K562 (cell line): ENCODE data around the gene LILRA5. TPM values are rescaled to one million over a fixed set of nuclear protein-coding genes. Genes with fewer than 3 reads are reported as not detected.

Source experiments
- ATAC-seq: fragments of 200-7000 bp; cut with Tn5 transposase; 3 replicates; pipeline ENCODE4 v1.9.1; 2020; ENCODE audit warnings: moderate library complexity
- BruUV-seq: library from RNA; stranded (reverse); fragments of 400-500 nt; replicated peaks from 2 replicates; lab custom pipeline; 2021; lab: Mats Ljungman, UMichigan
- CTCF ChIA-PET: fragments of 300-600 bp; formaldehyde crosslinking; extraction: SDS; loops from one replicate; lab custom pipeline; 2021; ENCODE audit warnings: low intra/inter-chr PET ratio; lab: Yijun Ruan, JAX
- POLR2A ChIA-PET: fragments of 300-600, 350-650 bp; sonication (Branson Sonifier 250); formaldehyde crosslinking; extraction: SDS; loops from one replicate; lab custom pipeline; 2021; ENCODE audit warnings: antibody characterized with exemption, inconsistent platforms; lab: Yijun Ruan, JAX
- DNase-seq, 4 experiments: peaks; one replicate each; pipeline versions ENCODE4 v3.0.0 to v3.0.0-alpha.2; 2011 to 2018; ENCODE audit warnings: low spot score in 3 of 4, mixed read lengths in 3 of 4; ENCODE audit errors: extremely low read depth in 1 of 4
- FAIRE-seq: peaks from 2 replicates; lab custom pipeline; 2011; peaks lifted over from hg19 to GRCh38; lab: Jason Lieb, UNC
- H2AFZ ChIP-seq: 2 replicates; pipeline ENCODE4 v1.6.0; 2011; ENCODE audit warnings: low read depth, low read length, control low read depth, inconsistent platforms
- H3K27ac ChIP-seq: fragments of 200-600 bp; 3 replicates; pipeline ENCODE4 v1.8.0; 2011; ENCODE audit warnings: low read depth, mild to moderate bottlenecking, control low read depth, inconsistent platforms, low read length, moderate library complexity, mixed read lengths; ENCODE audit errors: extremely low read depth
- H3K27me3 ChIP-seq, 2 experiments: fragments of 300-600 bp in 1 of 2; 2 replicates in 1 of 2; 3 replicates in 1 of 2; pipeline versions ENCODE4 v1.6.0 to v1.8.0; 2011; ENCODE audit warnings: inconsistent platforms in 2 of 2, low read length in 2 of 2, mild to moderate bottlenecking in 1 of 2, mixed read lengths in 1 of 2, moderate library complexity in 1 of 2; ENCODE audit not compliant: control insufficient read depth in 2 of 2, insufficient read depth in 2 of 2
- H3K36me3 ChIP-seq: fragments of 300-600 bp; 3 replicates; pipeline ENCODE4 v1.8.0; 2011; ENCODE audit warnings: mild to moderate bottlenecking, low read length, inconsistent platforms; ENCODE audit not compliant: control insufficient read depth, insufficient read depth
- H3K4me1 ChIP-seq, 2 experiments: fragments of 200-600 bp in 1 of 2; replicated peaks in 1 of 2; 2 replicates in 1 of 2; 3 replicates in 1 of 2; pipeline versions ENCODE4 v1.5.1 to v1.8.0; 2011; ENCODE audit warnings: inconsistent platforms in 2 of 2, low read length in 2 of 2, mild to moderate bottlenecking in 1 of 2, mixed read lengths in 1 of 2, moderate library complexity in 1 of 2; ENCODE audit not compliant: control insufficient read depth in 2 of 2, insufficient read depth in 2 of 2
- H3K4me2 ChIP-seq: 2 replicates; pipeline ENCODE4 v1.6.1; 2011; ENCODE audit warnings: low read length, control low read depth, inconsistent platforms, mixed read lengths; ENCODE audit not compliant: insufficient read depth
- H3K4me3 ChIP-seq: fragments of 200-600 bp; sonication (generic), shearing (Covaris generic); 2 replicates; pipeline ENCODE4 v1.5.1; 2016; ENCODE audit warnings: control low read depth, inconsistent platforms
- H3K79me2 ChIP-seq: fragments of 200-600 bp; 3 replicates; pipeline ENCODE4 v1.8.0; 2011; ENCODE audit warnings: low read length, inconsistent platforms; ENCODE audit not compliant: control insufficient read depth, insufficient read depth
- H3K9ac ChIP-seq, 2 experiments: 2 replicates each; pipeline versions ENCODE4 v1.6.0 to v1.6.1; 2011; ENCODE audit warnings: low read depth in 2 of 2, low read length in 2 of 2, control low read depth in 1 of 2, inconsistent platforms in 1 of 2, mild to moderate bottlenecking in 1 of 2, mixed read lengths in 1 of 2; ENCODE audit not compliant: insufficient read depth in 1 of 2
- H3K9me1 ChIP-seq: one replicate; pipeline ENCODE4 v1.6.0; 2011; ENCODE audit warnings: inconsistent platforms, mild to moderate bottlenecking, low read length, moderate library complexity; ENCODE audit not compliant: control insufficient read depth, insufficient read depth
- H3K9me3 ChIP-seq: replicated peaks from 2 replicates; pipeline ENCODE4 v1.5.1; 2011; ENCODE audit warnings: low read depth, low read length, inconsistent platforms; ENCODE audit not compliant: control insufficient read depth, insufficient read depth
- H4K20me1 ChIP-seq: replicated peaks from 2 replicates; pipeline ENCODE4 v1.6.1; 2011; ENCODE audit warnings: low read length, inconsistent platforms, mixed read lengths; ENCODE audit not compliant: control insufficient read depth, insufficient read depth
- RBM15 ChIP-seq: fragments of 200-400 bp; formaldehyde crosslinking; IDR thresholded peaks from 2 replicates; pipeline ENCODE4 v1.6.1; 2018; ENCODE audit warnings: mild to moderate bottlenecking, low read length, moderate library complexity; ENCODE audit not compliant: insufficient read depth
- STAT5A ChIP-seq: IDR thresholded peaks from 2 replicates; pipeline ENCODE4 v1.6.1; 2012; ENCODE audit warnings: low read length, inconsistent platforms, borderline replicate concordance
- WGBS: fragments of 100-300 bp; shearing (Covaris generic); methylation state at CpG from one replicate; pipeline ENCODE4 v1.1.6; 2016; ENCODE audit warnings: low coverage, mixed read lengths; ENCODE audit not compliant: insufficient coverage; ENCODE audit errors: missing lambda C conversion rate; 5-methylcytosine and 5-hydroxymethylcytosine counted together
- in situ Hi-C: fragments of 300-500 bp; cut with MboI; formaldehyde crosslinking; loops from 4 replicates; pipeline ENCODE4 v1.15.0; 2018; ENCODE audit warnings: inconsistent platforms, mixed read lengths
- intact Hi-C: fragments of 100-400 bp; cut with micrococcal nuclease; formaldehyde crosslinking; loops from 2 replicates; pipeline ENCODE4 v1.14.2; 2022
- polyA plus RNA-seq, 8 experiments: library from polyadenylated mRNA; depleted of rRNA in 4 of 8; stranded (reverse) in 5 of 8; unstranded in 3 of 8; fragments of >200 nt; fragmentation: Nextera tagmentation in 2 of 8; fragmentation: Illumina TruSeq in 1 of 8; extraction: Ambion mirVana in 2 of 8; extraction: Trizol in 1 of 8; gene quantifications; 2 replicates each; pipeline versions ENCODE4 v1.2.1 to v1.2.3, GENCODE V29; 2011 to 2014; ENCODE audit warnings: inconsistent platforms in 1 of 8, missing spikeins in 1 of 8
- total RNA-seq, 7 experiments: library from RNA; depleted of rRNA in 6 of 7; stranded (reverse); fragments of >200 nt in 6 of 7; fragmentation: Illumina TruSeq in 2 of 7; extraction: Trizol in 2 of 7; gene quantifications; 2 replicates each; pipeline versions ENCODE4 v1.2.1 to v1.2.3, GENCODE V29; 2011 to 2021; ENCODE audit warnings: low replicate concordance in 1 of 7
- TF ChIP-seq, protein P1 (sequence below): fragments of 250-450 bp; sonication (Bioruptor Pico); IDR thresholded peaks from 2 replicates; pipeline ENCODE4 v1.4.0; 2020
- TF ChIP-seq, protein P2 (sequence below): fragments of 250-450 bp; sonication (Bioruptor Pico); IDR thresholded peaks from 2 replicates; pipeline ENCODE4 v1.8.0; 2022; ENCODE audit warnings: inconsistent platforms
- TF ChIP-seq, protein P3 (sequence below): IDR thresholded peaks from 3 replicates; pipeline ENCODE4 v1.6.1; 2011; ENCODE audit warnings: borderline replicate concordance, mild to moderate bottlenecking, moderate library complexity; ENCODE audit not compliant: insufficient read length; ENCODE audit errors: extremely low read depth
- TF ChIP-seq, protein P4 (sequence below): fragments of 250-450 bp; sonication (Bioruptor Pico); IDR thresholded peaks from 2 replicates; pipeline ENCODE4 v1.4.0; 2020; ENCODE audit warnings: mild to moderate bottlenecking, moderate library complexity

The LILRA5 gene
- total and polyA plus RNA-seq, 9 of the 15 experiments (the other 6 are each of a cell fraction or from before 2014, with no cell fraction given) = not detected

DNA sequence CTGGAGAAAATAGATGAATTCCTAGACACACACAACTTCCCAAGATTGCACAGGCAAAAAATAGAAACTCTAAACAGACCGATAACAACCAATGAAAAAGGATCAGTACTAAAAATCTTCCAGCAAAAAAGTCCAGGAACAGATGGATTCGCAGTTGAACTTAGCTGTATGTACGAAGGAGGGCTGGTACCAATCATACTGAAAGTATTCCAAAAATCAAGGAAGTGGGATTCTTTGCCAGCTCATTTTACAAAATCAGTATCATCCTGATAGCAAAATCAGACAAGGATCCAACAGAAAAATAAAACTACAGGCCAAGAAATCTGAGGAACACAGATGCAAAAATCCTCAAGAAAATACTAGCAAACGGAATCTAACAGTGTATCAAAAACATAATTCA is 25.5 kb downstream of the LILRA5 start:
- Histone ChIP-seq H4K20me1 (no peaks in the 10 kb centered on the region), H3K4me1 (no peaks in the 10 kb centered on the region), H3K36me3 (no peaks in the 10 kb centered on the region), H3K79me2 (no peaks in the 10 kb centered on the region), H3K27me3 (peaks cover 15 to 41% of the 10 kb centered on the region in 2 experiments; a peak in 4 of 5 replicates), H3K9me3 (no peaks in the 10 kb centered on the region), H3K4me2 (no peak overlapping the region), H3K9ac (no peak overlapping the region), H3K9me1 (no peaks in the 10 kb centered on the region), H3K27ac (no peak overlapping the region), H2AFZ (no peak overlapping the region), H3K4me3 (no peak overlapping the region)
- WGBS = 0% methylated on average over 4 of the region's 4 CpGs
- intact Hi-C loops (no loop called here), in situ Hi-C loops (no loop called here)
- no peak for FAIRE-seq
- no peak for DNase-seq
- POLR2A ChIA-PET = no interaction called here
- no TSS peak for BruUV-seq
- ATAC-seq = no peak
- CTCF ChIA-PET = no interaction called here
- TF ChIP-seq, protein P1, sequence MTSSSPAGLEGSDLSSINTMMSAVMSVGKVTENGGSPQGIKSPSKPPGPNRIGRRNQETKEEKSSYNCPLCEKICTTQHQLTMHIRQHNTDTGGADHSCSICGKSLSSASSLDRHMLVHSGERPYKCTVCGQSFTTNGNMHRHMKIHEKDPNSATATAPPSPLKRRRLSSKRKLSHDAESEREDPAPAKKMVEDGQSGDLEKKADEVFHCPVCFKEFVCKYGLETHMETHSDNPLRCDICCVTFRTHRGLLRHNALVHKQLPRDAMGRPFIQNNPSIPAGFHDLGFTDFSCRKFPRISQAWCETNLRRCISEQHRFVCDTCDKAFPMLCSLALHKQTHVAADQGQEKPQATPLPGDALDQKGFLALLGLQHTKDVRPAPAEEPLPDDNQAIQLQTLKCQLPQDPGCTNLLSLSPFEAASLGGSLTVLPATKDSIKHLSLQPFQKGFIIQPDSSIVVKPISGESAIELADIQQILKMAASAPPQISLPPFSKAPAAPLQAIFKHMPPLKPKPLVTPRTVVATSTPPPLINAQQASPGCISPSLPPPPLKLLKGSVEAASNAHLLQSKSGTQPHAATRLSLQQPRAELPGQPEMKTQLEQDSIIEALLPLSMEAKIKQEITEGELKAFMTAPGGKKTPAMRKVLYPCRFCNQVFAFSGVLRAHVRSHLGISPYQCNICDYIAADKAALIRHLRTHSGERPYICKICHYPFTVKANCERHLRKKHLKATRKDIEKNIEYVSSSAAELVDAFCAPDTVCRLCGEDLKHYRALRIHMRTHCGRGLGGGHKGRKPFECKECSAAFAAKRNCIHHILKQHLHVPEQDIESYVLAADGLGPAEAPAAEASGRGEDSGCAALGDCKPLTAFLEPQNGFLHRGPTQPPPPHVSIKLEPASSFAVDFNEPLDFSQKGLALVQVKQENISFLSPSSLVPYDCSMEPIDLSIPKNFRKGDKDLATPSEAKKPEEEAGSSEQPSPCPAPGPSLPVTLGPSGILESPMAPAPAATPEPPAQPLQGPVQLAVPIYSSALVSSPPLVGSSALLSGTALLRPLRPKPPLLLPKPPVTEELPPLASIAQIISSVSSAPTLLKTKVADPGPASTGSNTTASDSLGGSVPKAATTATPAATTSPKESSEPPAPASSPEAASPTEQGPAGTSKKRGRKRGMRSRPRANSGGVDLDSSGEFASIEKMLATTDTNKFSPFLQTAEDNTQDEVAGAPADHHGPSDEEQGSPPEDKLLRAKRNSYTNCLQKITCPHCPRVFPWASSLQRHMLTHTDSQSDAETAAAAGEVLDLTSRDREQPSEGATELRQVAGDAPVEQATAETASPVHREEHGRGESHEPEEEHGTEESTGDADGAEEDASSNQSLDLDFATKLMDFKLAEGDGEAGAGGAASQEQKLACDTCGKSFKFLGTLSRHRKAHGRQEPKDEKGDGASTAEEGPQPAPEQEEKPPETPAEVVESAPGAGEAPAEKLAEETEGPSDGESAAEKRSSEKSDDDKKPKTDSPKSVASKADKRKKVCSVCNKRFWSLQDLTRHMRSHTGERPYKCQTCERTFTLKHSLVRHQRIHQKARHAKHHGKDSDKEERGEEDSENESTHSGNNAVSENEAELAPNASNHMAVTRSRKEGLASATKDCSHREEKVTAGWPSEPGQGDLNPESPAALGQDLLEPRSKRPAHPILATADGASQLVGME (CRISPR knock-in tag) = no peak
- TF ChIP-seq, protein P2, sequence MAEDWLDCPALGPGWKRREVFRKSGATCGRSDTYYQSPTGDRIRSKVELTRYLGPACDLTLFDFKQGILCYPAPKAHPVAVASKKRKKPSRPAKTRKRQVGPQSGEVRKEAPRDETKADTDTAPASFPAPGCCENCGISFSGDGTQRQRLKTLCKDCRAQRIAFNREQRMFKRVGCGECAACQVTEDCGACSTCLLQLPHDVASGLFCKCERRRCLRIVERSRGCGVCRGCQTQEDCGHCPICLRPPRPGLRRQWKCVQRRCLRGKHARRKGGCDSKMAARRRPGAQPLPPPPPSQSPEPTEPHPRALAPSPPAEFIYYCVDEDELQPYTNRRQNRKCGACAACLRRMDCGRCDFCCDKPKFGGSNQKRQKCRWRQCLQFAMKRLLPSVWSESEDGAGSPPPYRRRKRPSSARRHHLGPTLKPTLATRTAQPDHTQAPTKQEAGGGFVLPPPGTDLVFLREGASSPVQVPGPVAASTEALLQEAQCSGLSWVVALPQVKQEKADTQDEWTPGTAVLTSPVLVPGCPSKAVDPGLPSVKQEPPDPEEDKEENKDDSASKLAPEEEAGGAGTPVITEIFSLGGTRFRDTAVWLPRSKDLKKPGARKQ = no peak
- TF ChIP-seq, protein P3, sequence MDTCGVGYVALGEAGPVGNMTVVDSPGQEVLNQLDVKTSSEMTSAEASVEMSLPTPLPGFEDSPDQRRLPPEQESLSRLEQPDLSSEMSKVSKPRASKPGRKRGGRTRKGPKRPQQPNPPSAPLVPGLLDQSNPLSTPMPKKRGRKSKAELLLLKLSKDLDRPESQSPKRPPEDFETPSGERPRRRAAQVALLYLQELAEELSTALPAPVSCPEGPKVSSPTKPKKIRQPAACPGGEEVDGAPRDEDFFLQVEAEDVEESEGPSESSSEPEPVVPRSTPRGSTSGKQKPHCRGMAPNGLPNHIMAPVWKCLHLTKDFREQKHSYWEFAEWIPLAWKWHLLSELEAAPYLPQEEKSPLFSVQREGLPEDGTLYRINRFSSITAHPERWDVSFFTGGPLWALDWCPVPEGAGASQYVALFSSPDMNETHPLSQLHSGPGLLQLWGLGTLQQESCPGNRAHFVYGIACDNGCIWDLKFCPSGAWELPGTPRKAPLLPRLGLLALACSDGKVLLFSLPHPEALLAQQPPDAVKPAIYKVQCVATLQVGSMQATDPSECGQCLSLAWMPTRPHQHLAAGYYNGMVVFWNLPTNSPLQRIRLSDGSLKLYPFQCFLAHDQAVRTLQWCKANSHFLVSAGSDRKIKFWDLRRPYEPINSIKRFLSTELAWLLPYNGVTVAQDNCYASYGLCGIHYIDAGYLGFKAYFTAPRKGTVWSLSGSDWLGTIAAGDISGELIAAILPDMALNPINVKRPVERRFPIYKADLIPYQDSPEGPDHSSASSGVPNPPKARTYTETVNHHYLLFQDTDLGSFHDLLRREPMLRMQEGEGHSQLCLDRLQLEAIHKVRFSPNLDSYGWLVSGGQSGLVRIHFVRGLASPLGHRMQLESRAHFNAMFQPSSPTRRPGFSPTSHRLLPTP = no peak
- no peak for TF ChIP-seq RBM15
- no peak for TF ChIP-seq STAT5A
- TF ChIP-seq, protein P4, sequence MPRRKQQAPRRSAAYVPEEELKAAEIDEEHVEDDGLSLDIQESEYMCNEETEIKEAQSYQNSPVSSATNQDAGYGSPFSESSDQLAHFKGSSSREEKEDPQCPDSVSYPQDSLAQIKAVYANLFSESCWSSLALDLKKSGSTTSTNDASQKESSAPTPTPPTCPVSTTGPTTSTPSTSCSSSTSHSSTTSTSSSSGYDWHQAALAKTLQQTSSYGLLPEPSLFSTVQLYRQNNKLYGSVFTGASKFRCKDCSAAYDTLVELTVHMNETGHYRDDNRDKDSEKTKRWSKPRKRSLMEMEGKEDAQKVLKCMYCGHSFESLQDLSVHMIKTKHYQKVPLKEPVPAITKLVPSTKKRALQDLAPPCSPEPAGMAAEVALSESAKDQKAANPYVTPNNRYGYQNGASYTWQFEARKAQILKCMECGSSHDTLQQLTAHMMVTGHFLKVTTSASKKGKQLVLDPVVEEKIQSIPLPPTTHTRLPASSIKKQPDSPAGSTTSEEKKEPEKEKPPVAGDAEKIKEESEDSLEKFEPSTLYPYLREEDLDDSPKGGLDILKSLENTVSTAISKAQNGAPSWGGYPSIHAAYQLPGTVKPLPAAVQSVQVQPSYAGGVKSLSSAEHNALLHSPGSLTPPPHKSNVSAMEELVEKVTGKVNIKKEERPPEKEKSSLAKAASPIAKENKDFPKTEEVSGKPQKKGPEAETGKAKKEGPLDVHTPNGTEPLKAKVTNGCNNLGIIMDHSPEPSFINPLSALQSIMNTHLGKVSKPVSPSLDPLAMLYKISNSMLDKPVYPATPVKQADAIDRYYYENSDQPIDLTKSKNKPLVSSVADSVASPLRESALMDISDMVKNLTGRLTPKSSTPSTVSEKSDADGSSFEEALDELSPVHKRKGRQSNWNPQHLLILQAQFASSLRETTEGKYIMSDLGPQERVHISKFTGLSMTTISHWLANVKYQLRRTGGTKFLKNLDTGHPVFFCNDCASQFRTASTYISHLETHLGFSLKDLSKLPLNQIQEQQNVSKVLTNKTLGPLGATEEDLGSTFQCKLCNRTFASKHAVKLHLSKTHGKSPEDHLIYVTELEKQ = no peak
